Suppressor macrophage treated with lipopolysaccharide for 4 hours (primary cell): ENCODE results near the gene KLF3.

Source experiments
- DNase-seq: peaks from one replicate; pipeline ENCODE4 v3.0.0-alpha.2; 2020

Gene KLF3

DNA sequence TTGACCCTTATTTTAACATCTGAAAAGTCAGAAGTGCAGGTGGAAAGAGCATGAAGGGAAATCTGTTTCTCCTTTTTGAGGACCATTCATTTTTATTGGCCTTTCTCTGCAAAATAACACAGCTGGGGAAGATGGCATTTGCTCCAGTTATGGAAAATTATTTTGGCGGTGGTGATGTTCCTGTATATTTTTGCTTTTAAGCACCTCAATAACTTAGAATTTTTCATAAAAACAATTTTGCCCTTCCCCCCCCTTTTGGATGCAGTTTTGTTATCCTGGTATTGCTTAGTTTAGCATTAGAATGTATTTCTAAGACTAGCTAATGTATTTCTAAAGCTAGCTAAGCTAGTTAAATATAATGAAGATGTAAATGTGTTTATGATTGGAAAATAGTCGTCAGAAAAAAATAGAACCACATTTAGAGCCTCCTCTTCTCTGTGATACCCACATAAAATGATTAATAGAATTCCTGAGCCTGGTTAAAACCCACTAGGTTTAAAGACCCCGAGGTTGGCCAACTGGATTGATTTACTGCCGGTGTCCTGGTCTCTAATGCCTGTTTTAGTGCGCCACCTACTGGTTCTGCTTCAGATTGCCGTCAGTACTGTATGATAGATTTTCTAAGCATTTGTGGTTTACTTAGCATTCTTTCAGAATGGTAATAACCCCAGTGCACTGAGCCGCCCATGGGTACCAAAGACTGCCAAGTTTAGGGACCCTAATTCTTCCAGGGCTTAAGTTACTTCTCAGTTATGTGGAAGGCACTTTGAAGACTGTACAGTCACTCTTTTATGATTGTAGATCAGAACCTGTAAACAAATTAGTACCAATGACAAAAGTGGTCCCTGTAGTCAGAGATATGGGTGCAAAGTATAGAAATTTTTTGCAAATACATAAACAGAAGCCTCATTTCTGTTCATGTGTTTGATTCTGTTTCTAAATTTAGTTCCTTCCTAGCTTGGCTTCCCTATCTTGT lies 11.4 kb downstream of the KLF3 start:
- DNase-seq = peak; percentile 90

DNA sequence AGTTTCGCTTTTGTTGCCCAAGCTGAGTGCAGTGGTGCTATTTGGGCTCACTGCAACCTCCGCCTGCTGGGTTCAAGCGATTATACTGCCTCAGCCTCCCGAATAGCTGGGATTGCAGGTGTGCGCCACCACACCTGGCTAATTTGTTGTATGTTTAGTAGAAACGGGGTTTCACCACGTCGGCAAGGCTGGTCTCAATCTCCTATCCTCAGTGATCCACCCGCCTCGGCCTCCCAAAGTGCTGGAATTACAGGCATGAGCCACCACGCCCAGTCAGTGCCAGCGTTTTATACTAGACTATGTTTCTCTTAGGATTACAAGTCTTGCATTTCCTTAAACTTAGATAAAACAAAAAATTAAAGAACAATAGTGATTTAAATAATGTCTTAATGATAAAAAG lies 13.0 kb downstream of the KLF3 start:
- DNase-seq = no peak

DNA sequence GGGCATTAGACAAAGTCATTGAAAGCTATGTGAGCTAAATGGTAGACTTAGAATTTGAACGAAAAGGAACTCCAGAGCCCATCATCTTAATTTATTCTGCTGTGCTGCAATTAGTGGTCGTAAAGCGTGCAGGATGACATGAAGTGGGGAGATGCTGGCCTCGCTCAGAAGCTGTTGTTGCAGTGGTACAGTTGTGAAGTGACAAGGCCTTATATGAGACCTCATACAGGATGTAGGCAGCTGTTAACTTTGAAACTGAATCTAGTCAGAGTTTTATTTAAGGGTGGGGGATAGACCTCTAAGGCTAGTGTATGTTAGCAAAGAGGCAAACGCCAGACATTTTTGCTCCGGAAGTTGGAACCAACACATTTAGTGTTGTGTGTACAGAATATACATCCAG lies 13.4 kb downstream of the KLF3 start:
- DNase-seq = no peak

DNA sequence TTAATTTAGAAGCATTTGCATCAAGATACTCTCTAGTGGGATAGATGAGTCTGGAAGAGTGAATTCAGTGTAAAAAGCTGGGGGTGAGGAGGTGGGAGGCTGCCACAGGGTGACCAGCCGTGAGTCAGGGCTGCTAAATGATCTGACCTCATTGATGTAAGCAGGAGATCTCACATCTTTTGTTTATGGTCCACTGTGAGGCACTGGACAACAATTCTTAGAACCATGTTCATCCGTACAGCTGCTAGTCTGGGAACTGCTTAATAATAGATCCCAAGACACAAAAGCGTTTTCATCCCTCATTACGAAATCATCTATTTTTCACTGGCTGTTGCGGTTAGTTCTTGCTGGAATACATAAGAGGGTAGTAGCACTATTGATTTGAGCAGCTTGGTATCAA lies 14.1 kb downstream of the KLF3 start:
- DNase-seq = no peak

DNA sequence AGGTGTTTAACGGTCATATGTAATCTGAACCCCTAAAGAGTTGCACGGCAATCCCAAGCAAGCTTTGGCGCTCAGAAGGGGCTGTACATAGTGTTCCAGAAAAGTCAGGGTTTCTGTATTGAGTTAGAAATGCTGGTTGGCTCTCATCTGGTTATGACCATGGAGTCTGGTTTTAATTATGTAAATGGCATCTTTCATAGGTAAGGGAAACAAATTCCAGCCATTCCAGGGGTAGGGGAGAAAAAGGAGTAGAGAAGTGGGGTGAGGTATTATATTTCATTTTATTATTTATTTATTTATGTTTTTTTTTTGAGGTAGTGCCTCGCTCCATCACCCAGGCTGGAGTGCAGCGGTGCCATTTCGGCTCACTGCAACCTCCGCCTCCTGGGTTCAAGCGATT lies 15.9 kb downstream of the KLF3 start:
- DNase-seq = no peak

DNA sequence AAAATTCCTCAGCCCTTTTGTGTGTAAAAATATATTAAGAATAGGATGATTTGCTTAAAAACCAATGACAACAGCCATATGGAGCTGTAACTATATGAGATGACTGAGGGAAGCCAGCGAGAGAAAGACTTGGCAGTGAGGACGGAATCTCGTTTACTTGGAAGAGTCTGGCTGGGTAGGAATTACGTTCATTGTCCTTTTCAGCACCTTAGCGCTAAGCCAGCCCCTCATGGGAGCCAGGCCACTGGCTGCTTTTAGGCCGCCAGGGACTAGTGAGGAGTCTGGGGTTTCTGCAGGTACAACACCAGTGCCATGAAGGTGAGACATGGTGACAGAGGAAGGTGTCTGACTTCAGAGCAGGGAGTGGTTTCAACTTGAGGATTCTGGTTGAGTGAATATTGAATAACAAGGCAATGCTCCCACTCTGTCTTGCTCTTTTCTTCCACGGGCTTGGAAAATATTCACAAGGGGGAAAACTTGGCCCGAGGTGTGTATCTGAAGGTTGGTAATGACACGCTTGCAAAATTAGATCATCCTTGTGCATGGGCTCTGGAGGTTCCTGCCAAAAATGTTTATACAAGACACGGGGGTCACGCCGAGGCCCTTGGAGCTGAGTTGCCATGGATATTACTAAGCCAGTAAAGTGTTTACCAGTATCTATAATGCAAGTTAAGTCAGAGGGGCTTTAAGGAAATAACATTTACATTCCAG lies 17.4 kb downstream of the KLF3 start:
- no peak for DNase-seq

DNA sequence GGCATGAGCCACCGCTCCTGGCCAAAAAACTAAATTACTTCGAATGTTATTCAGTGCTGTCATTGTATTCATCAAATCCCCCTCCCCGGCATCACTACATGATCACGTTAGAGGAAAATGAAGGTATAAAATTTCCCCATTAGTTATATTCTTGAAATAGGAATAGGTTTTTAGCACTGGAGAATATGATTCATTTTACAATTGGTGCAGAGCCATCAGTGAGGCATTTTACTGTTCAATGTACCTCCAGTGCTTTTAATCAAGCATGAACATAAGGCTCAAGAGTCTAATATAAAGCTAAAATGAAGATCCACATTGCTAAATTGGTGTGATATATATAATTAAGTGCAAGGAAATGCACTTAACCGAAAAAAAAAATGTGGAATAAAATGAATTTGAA lies 18.3 kb downstream of the KLF3 start:
- DNase-seq = no peak

DNA sequence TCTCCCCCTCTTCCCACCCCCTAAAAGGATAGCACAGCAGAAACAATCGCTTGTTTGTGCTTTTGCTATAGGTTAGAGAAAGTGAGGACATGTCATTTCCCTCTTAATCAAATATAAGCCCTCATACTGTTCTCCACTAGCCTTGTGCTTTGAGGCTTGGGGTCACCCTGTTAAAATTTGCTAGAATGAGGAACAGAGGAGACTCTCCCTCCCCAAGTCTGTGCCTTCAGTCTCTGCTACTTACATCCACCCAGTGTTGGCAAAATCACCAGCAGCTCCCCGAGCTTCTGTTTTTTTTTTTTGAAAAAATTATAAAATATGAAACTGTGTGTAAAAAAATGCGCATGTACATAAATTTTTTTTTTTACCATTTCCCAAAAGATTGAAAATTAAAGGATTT lies 19.3 kb downstream of the KLF3 start:
- no peak for DNase-seq

- no peak for DNase-seq
These were observed 20.3 kb downstream of the KLF3 start for GRCh38 chr4:38684271-38684670.

- DNase-seq = no peak
These were observed 21.2 kb downstream of the KLF3 start for GRCh38 chr4:38684951-38685844.

DNA sequence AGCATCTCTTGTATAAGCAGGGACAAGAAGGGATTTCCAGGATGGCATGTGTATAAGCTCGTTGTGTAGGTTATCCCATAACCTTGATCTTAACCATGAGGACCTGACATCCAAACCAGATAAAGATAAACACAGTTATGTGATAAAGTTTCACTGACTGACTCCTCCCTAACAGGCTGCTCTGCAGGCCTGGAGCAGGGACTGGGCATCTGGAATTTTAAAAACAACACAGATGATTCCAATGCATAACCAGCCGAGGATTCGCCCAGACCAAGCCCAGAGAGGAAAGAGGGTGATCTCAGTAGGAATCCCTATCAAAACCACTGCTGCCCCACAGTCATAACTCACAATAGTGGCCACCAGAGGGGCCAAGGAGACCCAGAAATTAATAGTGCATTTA lies 22.7 kb downstream of the KLF3 start:
- no peak for DNase-seq

DNA sequence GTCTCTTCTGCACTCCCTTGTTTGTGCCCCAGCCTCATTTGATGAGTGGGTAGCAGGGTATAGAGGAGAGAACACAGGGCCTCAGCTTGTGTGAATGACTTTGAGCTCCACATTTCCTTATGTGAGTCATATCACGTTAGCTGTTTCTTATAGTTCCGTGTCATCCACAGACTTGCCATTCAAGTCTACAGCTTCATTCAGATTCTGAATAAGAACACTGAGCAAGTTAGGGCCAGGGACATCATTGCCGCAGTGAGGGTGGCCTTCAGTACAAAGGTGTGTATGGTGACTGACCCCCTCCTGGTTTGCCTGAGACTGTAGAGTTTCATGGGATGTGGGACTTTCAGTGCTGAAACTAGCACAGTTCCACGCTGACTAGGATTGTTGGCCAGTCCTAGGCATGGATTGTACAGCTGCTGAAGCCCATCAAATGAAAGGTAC lies 23.6 kb downstream of the KLF3 start:
- DNase-seq = no peak

DNA sequence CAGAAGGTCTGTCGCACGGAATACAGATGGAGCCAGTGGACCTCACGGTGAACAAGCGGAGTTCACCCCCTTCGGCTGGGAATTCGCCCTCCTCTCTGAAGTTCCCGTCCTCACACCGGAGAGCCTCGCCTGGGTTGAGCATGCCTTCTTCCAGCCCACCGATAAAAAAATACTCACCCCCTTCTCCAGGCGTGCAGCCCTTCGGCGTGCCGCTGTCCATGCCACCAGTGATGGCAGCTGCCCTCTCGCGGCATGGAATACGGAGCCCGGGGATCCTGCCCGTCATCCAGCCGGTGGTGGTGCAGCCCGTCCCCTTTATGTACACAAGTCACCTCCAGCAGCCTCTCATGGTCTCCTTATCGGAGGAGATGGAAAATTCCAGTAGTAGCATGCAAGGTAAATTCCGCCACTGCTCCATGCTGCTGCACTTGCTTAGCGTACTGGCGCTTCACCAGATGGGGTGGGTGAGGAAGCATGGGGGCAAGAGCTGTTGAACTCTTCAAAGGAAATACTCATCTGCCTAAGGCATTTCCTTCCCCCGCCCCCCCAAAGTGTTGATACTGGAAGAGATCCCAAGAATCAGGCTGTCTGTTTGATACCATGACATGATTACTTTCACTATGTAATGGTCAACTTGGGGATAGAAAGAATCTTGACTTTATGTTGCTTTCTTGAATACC lies 24.8 kb downstream of the KLF3 start:
- DNase-seq = no peak

GRCh38 chr4:38691251-38692008 lies 27.4 kb downstream of the KLF3 start:
- no peak for DNase-seq

- DNase-seq = no peak
These were observed 28.4 kb downstream of the KLF3 start for GRCh38 chr4:38692421-38692820.

- DNase-seq = no peak
These were observed 29.6 kb downstream of the KLF3 start for GRCh38 chr4:38693569-38693968.

GRCh38 chr4:38694330-38694729 lies 30.3 kb downstream of the KLF3 start:
- DNase-seq = no peak

GRCh38 chr4:38695809-38696208 lies 31.8 kb downstream of the KLF3 start:
- no peak for DNase-seq

DNA sequence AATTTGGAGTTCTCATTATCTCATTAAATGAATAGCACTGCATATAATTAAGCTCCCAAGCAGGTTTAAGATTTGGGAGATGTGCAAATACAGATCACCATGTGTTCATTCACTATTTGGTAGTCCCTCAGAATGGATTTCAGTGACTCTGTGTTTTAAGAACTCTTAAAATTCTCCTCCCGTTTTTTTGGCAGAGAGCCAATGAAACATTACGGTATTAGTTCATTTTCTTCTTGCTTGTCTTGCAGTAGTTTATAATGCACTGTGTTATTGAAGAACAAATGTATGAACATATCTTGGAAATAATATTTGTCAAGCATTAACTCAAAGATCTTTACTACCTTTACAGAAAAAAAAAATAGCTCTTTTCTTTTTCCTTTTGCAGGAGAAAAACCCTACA lies 32.7 kb downstream of the KLF3 start:
- DNase-seq = no peak

GRCh38 chr4:38698176-38698575 lies 34.2 kb downstream of the KLF3 start:
- no peak for DNase-seq

DNA sequence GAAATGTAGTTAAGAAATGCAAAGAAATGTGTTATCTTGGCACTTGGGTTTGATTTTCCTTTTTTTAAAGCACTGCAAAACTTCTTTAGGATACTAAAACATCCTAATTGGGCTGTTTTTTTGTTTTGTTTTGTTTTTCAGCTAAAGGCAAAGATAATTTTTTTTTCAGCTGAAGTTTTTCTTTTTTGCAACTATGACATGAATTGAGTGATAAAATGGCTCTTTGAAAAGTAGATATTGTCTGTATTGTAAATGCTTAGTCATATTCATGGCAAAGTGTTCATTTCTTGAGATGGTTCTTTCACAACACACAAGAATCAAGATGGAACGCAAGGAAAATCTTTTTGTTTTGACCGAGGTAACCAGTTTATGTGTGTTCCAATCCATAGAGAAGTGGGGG lies 35.1 kb downstream of the KLF3 start:
- no peak for DNase-seq

- DNase-seq = no peak
These were observed 39.6 kb downstream of the KLF3 start for GRCh38 chr4:38703635-38704034.
